Ishikawa (cell line): ENCODE results near the gene GMDS.

Source experiments
- CEBPB ChIP-seq: IDR thresholded peaks from 2 replicates; pipeline ENCODE4 v1.6.1; 2012
- CREB1 ChIP-seq: IDR thresholded peaks from 2 replicates; pipeline ENCODE4 v1.6.1; 2012; ENCODE audit warnings: low read depth
- EGR1 ChIP-seq: IDR thresholded peaks from 2 replicates; pipeline ENCODE4 v1.6.1; 2012
- EP300 ChIP-seq: IDR thresholded peaks from 2 replicates; pipeline ENCODE4 v1.6.1; 2012; ENCODE audit warnings: borderline replicate concordance
- FOXM1 ChIP-seq: IDR thresholded peaks from 2 replicates; pipeline ENCODE4 v1.6.1; 2012; ENCODE audit warnings: low read depth, borderline replicate concordance
- NFIC ChIP-seq: IDR thresholded peaks from 2 replicates; pipeline ENCODE4 v1.6.1; 2012
- RAD21 ChIP-seq: IDR thresholded peaks from 2 replicates; pipeline ENCODE4 v1.6.1; 2012; ENCODE audit warnings: low read depth
- TAF1 ChIP-seq: IDR thresholded peaks from 2 replicates; pipeline ENCODE4 v1.6.1; 2012; ENCODE audit warnings: low read depth, mild to moderate bottlenecking
- TCF12 ChIP-seq: IDR thresholded peaks from 2 replicates; pipeline ENCODE4 v1.6.1; 2012; ENCODE audit warnings: low read depth
- TEAD4 ChIP-seq: IDR thresholded peaks from 2 replicates; pipeline ENCODE4 v1.6.1; 2012
- YY1 ChIP-seq: IDR thresholded peaks from 2 replicates; pipeline ENCODE4 v1.6.1; 2012; ENCODE audit warnings: low read depth
- ZBTB7A ChIP-seq: IDR thresholded peaks from 2 replicates; pipeline ENCODE4 v1.6.1; 2012; ENCODE audit warnings: low read depth
- TF ChIP-seq, protein P1 (sequence below): IDR thresholded peaks from 2 replicates; pipeline ENCODE4 v1.6.1; 2012; ENCODE audit warnings: low read depth, mild to moderate bottlenecking
- TF ChIP-seq, protein P2 (sequence below): IDR thresholded peaks from 2 replicates; pipeline ENCODE4 v1.6.1; 2012
- TF ChIP-seq, protein P3 (sequence below): IDR thresholded peaks from 2 replicates; pipeline ENCODE4 v1.6.1; 2012

GMDS gene

DNA sequence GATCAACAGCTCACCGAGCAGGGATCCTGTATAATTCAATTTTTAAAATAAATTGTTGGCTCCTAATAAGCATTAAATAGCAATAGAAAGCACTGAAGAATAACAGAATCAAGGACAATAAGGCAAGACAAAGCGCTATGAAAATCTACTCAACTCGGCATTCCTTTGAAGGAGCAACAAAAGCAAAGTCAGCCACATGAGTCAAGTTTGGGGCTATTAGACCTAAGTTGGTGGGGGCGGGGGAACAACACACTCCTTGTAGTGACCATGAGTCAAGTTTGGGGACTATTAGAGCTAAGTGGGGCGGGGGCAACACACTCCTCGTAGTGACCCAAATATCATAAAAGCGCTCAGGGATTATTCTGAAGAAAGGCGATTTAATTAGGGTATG, 515.7 kb downstream of the GMDS start:
- TF ChIP-seq ZBTB7A (no peak), CREB1 (no peak), TEAD4 (no peak), CEBPB (no peak), NFIC (no peak), TCF12 (no peak), YY1 (no peak), EGR1 (no peak), RAD21 (no peak), TAF1 (no peak), FOXM1 (no peak), EP300 (no peak)
- TF ChIP-seq, protein P1, sequence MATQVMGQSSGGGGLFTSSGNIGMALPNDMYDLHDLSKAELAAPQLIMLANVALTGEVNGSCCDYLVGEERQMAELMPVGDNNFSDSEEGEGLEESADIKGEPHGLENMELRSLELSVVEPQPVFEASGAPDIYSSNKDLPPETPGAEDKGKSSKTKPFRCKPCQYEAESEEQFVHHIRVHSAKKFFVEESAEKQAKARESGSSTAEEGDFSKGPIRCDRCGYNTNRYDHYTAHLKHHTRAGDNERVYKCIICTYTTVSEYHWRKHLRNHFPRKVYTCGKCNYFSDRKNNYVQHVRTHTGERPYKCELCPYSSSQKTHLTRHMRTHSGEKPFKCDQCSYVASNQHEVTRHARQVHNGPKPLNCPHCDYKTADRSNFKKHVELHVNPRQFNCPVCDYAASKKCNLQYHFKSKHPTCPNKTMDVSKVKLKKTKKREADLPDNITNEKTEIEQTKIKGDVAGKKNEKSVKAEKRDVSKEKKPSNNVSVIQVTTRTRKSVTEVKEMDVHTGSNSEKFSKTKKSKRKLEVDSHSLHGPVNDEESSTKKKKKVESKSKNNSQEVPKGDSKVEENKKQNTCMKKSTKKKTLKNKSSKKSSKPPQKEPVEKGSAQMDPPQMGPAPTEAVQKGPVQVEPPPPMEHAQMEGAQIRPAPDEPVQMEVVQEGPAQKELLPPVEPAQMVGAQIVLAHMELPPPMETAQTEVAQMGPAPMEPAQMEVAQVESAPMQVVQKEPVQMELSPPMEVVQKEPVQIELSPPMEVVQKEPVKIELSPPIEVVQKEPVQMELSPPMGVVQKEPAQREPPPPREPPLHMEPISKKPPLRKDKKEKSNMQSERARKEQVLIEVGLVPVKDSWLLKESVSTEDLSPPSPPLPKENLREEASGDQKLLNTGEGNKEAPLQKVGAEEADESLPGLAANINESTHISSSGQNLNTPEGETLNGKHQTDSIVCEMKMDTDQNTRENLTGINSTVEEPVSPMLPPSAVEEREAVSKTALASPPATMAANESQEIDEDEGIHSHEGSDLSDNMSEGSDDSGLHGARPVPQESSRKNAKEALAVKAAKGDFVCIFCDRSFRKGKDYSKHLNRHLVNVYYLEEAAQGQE, result no peak
- TF ChIP-seq, protein P2, sequence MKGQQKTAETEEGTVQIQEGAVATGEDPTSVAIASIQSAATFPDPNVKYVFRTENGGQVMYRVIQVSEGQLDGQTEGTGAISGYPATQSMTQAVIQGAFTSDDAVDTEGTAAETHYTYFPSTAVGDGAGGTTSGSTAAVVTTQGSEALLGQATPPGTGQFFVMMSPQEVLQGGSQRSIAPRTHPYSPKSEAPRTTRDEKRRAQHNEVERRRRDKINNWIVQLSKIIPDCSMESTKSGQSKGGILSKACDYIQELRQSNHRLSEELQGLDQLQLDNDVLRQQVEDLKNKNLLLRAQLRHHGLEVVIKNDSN, result no peak
- TF ChIP-seq, protein P3, sequence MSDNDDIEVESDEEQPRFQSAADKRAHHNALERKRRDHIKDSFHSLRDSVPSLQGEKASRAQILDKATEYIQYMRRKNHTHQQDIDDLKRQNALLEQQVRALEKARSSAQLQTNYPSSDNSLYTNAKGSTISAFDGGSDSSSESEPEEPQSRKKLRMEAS, result no peak

GRCh38 chr6:1729133-1729749, 516.2 kb downstream of the GMDS start:
- TF ChIP-seq RAD21, result no peak
- TF ChIP-seq YY1, result no peak
- TF ChIP-seq, protein P2, result no peak
- no peak for TF ChIP-seq TCF12
- TF ChIP-seq CREB1, result no peak
- no peak for TF ChIP-seq FOXM1
- TF ChIP-seq NFIC, result no peak
- no peak for TF ChIP-seq EP300
- TF ChIP-seq EGR1, result no peak
- TF ChIP-seq, protein P1, result no peak
- TF ChIP-seq, protein P3, result no peak
- TF ChIP-seq CEBPB, result no peak

- TF ChIP-seq, protein P2, result no peak
- TF ChIP-seq EP300, result no peak
- TF ChIP-seq YY1, result no peak
Observed at GRCh38 chr6:1726341-1726768, 519.0 kb downstream of the GMDS start.

DNA sequence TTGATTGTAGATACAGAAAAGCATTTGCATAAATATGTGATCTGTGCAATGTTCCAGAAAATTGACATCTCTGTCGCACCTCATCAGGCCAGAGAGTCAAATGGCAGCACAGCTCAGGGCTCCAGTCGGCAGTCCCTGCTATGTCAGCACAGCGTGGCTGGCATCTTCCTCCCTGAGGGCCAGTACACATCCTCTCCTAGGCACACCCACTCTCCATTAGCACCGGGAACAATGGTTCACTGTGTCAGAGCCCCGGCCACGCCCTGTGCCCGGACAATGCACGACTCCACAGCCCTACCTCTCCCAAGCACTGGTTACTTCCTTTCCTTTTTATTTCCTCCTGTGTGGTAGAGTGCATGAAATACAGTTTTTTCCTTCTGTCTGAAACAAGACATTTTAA, 520.8 kb downstream of the GMDS start:
- TF ChIP-seq TEAD4, result 0 out of 2 replicates have a peak, but pooled peaks have one; percentile 11
- TF ChIP-seq, protein P3, result no peak

DNA sequence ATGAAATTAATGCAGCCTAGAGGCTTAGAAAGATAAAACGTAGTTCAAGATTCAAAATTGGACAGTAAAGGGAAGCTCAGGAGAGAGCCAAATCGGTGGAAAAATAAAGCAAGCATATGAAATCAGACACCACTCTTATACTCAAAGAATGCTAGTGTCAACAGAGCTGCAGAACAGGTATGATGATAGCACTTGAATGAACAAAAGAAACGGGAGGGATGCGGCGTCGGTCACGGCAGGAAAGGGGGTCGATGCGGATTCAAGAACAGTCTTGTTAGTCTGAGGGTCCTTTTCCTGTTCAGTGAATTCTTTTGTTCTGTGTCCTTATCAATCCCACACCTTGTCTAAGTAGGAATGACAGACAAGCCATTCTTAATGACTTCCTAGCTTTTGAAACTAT, 521.3 kb downstream of the GMDS start:
- TF ChIP-seq CREB1 (no peak), FOXM1 (no peak), YY1 (no peak), NFIC (no peak), TCF12 (no peak), CEBPB (no peak), TAF1 (no peak), EGR1 (no peak), TEAD4 (peak; percentile 46; the same call in 1 of the 2 replicates), RAD21 (no peak), EP300 (peak; percentile 19; the same call in 1 of the 2 replicates), ZBTB7A (no peak)
- TF ChIP-seq, protein P3, result no peak
- TF ChIP-seq, protein P2, result no peak
- TF ChIP-seq, protein P1, result no peak
